Measurements from ENCODE around the gene LRRC3B. TPM values are rescaled to one million over a fixed set of nuclear protein-coding genes. Genes with fewer than 3 reads are reported as not detected.

The LRRC3B gene
- total and polyA plus RNA-seq, 2 experiments from 2014 or later, result not detected

DNA sequence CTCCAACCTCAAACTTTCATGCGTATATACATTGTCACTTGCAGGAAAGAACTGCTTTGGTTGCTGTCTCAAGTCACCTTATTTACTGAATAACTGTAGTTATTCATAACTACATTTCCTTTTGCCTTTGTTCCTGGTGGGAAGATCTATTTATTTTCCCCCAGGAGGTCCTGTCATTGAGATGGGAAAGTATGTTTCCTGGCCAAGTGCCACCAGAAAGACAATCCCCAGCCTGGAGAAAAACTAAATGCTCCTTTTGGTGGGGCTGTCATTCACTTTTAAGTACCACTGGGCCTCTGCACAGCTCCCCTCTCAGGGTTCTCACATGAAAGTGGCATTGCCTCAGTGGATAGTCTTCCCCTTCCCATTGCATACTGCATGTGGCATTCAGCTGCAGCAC, 59.8 kb downstream of the LRRC3B start:
- no peaks in the 10 kb centered on the region for H3K79me2 ChIP-seq (ENCODE audit: insufficient read depth)
- H3K4me1 ChIP-seq (ENCODE audit: insufficient read depth), result no peaks in the 10 kb centered on the region
- H3K4me3 ChIP-seq, result no peak overlapping the region
- TF ChIP-seq EZH2 (IDR thresholded peaks at IDR 0.05; ENCODE audit: insufficient read depth, poor library complexity, severe bottlenecking) (no peak), EZH2phosphoT487 (IDR thresholded peaks at IDR 0.05; ENCODE audit: insufficient read depth, low read depth) (no peak)
- H3K4me2 ChIP-seq (ENCODE audit: unreplicated experiment), result no peak overlapping the region
- no peak for DNase-seq
- no peak overlapping the region for H3K9ac ChIP-seq
- WGBS, 2 experiments (ENCODE audit: low coverage in 1 of 2, low lambda C conversion rate in 2 of 2, missing lambda C conversion rate in 2 of 2), result 66 to 68% methylated on average over 1 of the region's 1 CpG
- no peaks in the 10 kb centered on the region for H3F3A ChIP-seq (ENCODE audit: insufficient read depth)
- H3K9me2 ChIP-seq (ENCODE audit: insufficient read depth), result no peaks in the 10 kb centered on the region
- H4K20me1 ChIP-seq (ENCODE audit: insufficient read depth), result no peaks in the 10 kb centered on the region
- no peaks in the 10 kb centered on the region for H3K9me3 ChIP-seq (ENCODE audit: low read depth)
- no peak overlapping the region for H2AFZ ChIP-seq
- H3K36me3 ChIP-seq (ENCODE audit: low read depth), result no peaks in the 10 kb centered on the region
- in situ Hi-C loops (cut with MboI), result no loop called here
- no peak overlapping the region for H3K27ac ChIP-seq
- H3K27me3 ChIP-seq (replicated peaks; ENCODE audit: insufficient read depth), result no peaks in the 10 kb centered on the region

DNA sequence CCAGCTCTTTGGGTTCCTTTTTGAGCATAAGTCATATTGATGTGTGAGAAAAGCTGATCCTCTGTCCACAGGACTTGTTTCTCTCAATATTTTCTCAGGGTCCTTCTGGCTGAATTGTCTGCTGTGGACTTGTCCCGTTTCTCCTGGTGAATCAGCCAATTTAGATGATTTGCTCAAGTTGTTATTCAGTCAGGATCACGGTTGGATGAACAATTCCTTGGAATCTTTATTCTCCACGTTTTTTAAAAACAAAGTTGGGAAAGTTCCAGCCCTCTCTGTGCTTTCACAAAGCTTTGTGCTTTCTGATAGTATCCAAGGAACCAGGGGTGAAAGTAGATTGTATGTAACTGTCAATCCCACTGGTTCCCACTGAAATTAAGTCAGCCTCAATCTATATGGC, 61.3 kb downstream of the LRRC3B start:
- no peak for DNase-seq
- Histone ChIP-seq H3K27ac (no peak overlapping the region), H2AFZ (no peak overlapping the region), H3K4me2 (ENCODE audit: unreplicated experiment) (no peak overlapping the region), H3K4me3 (no peak overlapping the region), H3K9me2 (ENCODE audit: insufficient read depth) (no peaks in the 10 kb centered on the region), H3K9ac (no peak overlapping the region), H3F3A (ENCODE audit: insufficient read depth) (no peaks in the 10 kb centered on the region), H3K36me3 (ENCODE audit: low read depth) (no peaks in the 10 kb centered on the region), H4K20me1 (ENCODE audit: insufficient read depth) (no peaks in the 10 kb centered on the region), H3K79me2 (ENCODE audit: insufficient read depth) (no peaks in the 10 kb centered on the region), H3K27me3 (replicated peaks; ENCODE audit: insufficient read depth) (no peaks in the 10 kb centered on the region), H3K9me3 (ENCODE audit: low read depth) (no peaks in the 10 kb centered on the region), H3K4me1 (ENCODE audit: insufficient read depth) (no peaks in the 10 kb centered on the region)
- WGBS, 2 experiments (ENCODE audit: low coverage in 1 of 2, low lambda C conversion rate in 2 of 2, missing lambda C conversion rate in 2 of 2), result 5 to 10% methylated on average over 3 of the region's 3 CpGs
- no peak for TF ChIP-seq EZH2 (IDR thresholded peaks at IDR 0.05; ENCODE audit: insufficient read depth, poor library complexity, severe bottlenecking)
- no peak for TF ChIP-seq EZH2phosphoT487 (IDR thresholded peaks at IDR 0.05; ENCODE audit: insufficient read depth, low read depth)
- in situ Hi-C loops (cut with MboI), result no loop called here

DNA sequence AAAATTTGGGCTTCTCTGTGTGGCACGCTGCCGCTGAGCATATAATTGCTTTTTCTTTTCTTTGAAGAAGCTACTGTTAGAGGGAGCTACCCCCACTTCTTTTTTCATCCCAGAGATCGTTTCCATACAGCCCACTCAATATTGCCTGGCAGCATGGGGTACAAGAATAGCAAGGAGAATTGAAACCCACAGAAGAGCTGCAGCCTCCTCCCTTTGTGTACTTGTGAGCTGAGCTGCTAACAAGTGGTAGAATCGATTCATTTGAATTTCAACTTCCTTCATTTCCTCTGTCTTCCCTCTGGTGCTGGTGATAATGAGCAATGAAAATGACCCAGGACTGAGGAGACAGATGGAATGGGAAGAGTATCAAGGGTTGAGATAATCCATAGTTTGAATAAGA, 64.9 kb downstream of the LRRC3B start:
- no peaks in the 10 kb centered on the region for H3K9me2 ChIP-seq (ENCODE audit: insufficient read depth)
- H3K36me3 ChIP-seq (ENCODE audit: low read depth), result no peaks in the 10 kb centered on the region
- WGBS, 2 experiments (ENCODE audit: low coverage in 1 of 2, low lambda C conversion rate in 2 of 2, missing lambda C conversion rate in 2 of 2), result 18 to 26% methylated on average over 4 of the region's 4 CpGs
- no peaks in the 10 kb centered on the region for H3K27me3 ChIP-seq (replicated peaks; ENCODE audit: insufficient read depth)
- in situ Hi-C loops (cut with MboI), result no loop called here
- H3K9me3 ChIP-seq (ENCODE audit: low read depth), result no peaks in the 10 kb centered on the region
- H3K4me1 ChIP-seq (ENCODE audit: insufficient read depth), result no peaks in the 10 kb centered on the region
- TF ChIP-seq EZH2 (IDR thresholded peaks at IDR 0.05; ENCODE audit: insufficient read depth, poor library complexity, severe bottlenecking) (no peak), EZH2phosphoT487 (IDR thresholded peaks at IDR 0.05; ENCODE audit: insufficient read depth, low read depth) (no peak)
- no peak for DNase-seq
- H3K4me2 ChIP-seq (ENCODE audit: unreplicated experiment), result no peak overlapping the region
- H3K79me2 ChIP-seq (ENCODE audit: insufficient read depth), result no peaks in the 10 kb centered on the region
- H3K4me3 ChIP-seq, result no peak overlapping the region
- H3F3A ChIP-seq (ENCODE audit: insufficient read depth), result no peaks in the 10 kb centered on the region
- H2AFZ ChIP-seq, result no peak overlapping the region
- no peak overlapping the region for H3K9ac ChIP-seq
- no peaks in the 10 kb centered on the region for H4K20me1 ChIP-seq (ENCODE audit: insufficient read depth)
- H3K27ac ChIP-seq, result no peak overlapping the region

DNA sequence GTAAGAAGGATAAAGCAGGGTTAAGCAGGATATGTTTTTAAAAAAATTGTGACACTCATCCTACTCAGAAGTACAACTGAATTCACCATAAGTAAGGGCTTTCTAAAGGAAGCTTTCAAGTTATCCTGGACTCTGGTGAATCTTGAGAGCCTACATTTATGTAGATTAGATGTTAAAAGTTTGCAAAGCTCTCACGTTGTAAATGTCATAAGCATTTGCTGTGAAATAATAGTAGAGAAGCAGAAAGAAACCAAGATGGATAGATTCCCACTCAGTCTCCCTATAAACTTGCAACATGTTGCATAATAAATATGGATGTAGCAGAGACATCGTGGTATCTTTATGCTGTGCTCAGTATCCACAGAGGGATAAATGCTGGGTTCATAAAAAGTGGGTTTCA, 77.0 kb downstream of the LRRC3B start:
- no peak for DNase-seq
- no peaks in the 10 kb centered on the region for H3K4me1 ChIP-seq (ENCODE audit: insufficient read depth)
- no peak overlapping the region for H2AFZ ChIP-seq
- H3K4me2 ChIP-seq (ENCODE audit: unreplicated experiment), result no peak overlapping the region
- H3K27me3 ChIP-seq (replicated peaks; ENCODE audit: insufficient read depth), result no peaks in the 10 kb centered on the region
- WGBS, 2 experiments (ENCODE audit: low coverage in 1 of 2, low lambda C conversion rate in 2 of 2, missing lambda C conversion rate in 2 of 2), result 0 to 13% methylated on average over 2 of the region's 2 CpGs
- in situ Hi-C loops (cut with MboI), result no loop called here
- H3F3A ChIP-seq (ENCODE audit: insufficient read depth), result no peaks in the 10 kb centered on the region
- H3K4me3 ChIP-seq, result no peak overlapping the region
- no peaks in the 10 kb centered on the region for H3K36me3 ChIP-seq (ENCODE audit: low read depth)
- no peaks in the 10 kb centered on the region for H4K20me1 ChIP-seq (ENCODE audit: insufficient read depth)
- H3K9me2 ChIP-seq (ENCODE audit: insufficient read depth), result no peaks in the 10 kb centered on the region
- TF ChIP-seq EZH2 (IDR thresholded peaks at IDR 0.05; ENCODE audit: insufficient read depth, poor library complexity, severe bottlenecking) (no peak), EZH2phosphoT487 (IDR thresholded peaks at IDR 0.05; ENCODE audit: insufficient read depth, low read depth) (no peak)
- H3K9ac ChIP-seq, result no peak overlapping the region
- no peaks in the 10 kb centered on the region for H3K9me3 ChIP-seq (ENCODE audit: low read depth)
- no peaks in the 10 kb centered on the region for H3K79me2 ChIP-seq (ENCODE audit: insufficient read depth)
- H3K27ac ChIP-seq, result no peak overlapping the region

DNA sequence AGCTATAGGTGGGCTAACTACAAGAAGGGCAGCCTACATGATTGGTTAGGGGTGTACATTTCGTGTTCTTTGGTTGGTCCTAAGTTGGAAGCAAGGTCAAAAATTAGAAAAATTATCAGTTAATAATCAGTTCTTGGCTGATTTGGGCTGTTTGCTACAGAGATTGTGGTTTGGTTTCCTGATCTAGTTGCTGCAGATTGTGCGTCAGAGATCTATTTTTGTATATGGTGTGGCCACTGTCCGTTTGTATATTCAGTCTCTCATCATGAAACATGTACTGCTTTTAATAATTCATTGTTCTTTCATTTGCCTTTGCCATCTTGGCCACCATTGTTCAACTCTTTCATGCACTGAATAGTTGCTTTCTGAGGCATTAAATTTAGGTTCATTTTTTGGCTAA, 80.9 kb downstream of the LRRC3B start:
- WGBS, 2 experiments (ENCODE audit: low coverage in 1 of 2, low lambda C conversion rate in 2 of 2, missing lambda C conversion rate in 2 of 2), result 23 to 28% methylated on average over 3 of the region's 3 CpGs
- TF ChIP-seq EZH2phosphoT487 (IDR thresholded peaks at IDR 0.05; ENCODE audit: insufficient read depth, low read depth) (no peak), EZH2 (IDR thresholded peaks at IDR 0.05; ENCODE audit: insufficient read depth, poor library complexity, severe bottlenecking) (no peak)
- Histone ChIP-seq H3K4me1 (ENCODE audit: insufficient read depth) (no peaks in the 10 kb centered on the region), H4K20me1 (ENCODE audit: insufficient read depth) (no peaks in the 10 kb centered on the region), H3K4me3 (no peak overlapping the region), H3K9ac (no peak overlapping the region), H3K4me2 (ENCODE audit: unreplicated experiment) (no peak overlapping the region), H3K36me3 (ENCODE audit: low read depth) (no peaks in the 10 kb centered on the region), H3K79me2 (ENCODE audit: insufficient read depth) (no peaks in the 10 kb centered on the region), H3K9me2 (ENCODE audit: insufficient read depth) (no peaks in the 10 kb centered on the region), H2AFZ (no peak overlapping the region), H3K9me3 (ENCODE audit: low read depth) (no peaks in the 10 kb centered on the region), H3K27ac (no peak overlapping the region), H3K27me3 (replicated peaks; ENCODE audit: insufficient read depth) (no peaks in the 10 kb centered on the region), H3F3A (ENCODE audit: insufficient read depth) (no peaks in the 10 kb centered on the region)
- in situ Hi-C loops (cut with MboI), result no loop called here
- DNase-seq, result no peak
